HG03060 (cell line): ENCODE data around the gene MOV10.
"Not testable (repeated sequence)": the region's sequence is repeated elsewhere in the genome, so short reads cannot be mapped to it uniquely, and the experiment has no call there.

Experiments used
- ATAC-seq: cut with Tn5 transposase; IDR thresholded peaks from one replicate; pipeline ENCODE4 v1.9.1; 2021; ENCODE audit warnings: low read depth, moderate number of reproducible peaks; ENCODE audit not compliant: unreplicated experiment

MOV10 gene

DNA sequence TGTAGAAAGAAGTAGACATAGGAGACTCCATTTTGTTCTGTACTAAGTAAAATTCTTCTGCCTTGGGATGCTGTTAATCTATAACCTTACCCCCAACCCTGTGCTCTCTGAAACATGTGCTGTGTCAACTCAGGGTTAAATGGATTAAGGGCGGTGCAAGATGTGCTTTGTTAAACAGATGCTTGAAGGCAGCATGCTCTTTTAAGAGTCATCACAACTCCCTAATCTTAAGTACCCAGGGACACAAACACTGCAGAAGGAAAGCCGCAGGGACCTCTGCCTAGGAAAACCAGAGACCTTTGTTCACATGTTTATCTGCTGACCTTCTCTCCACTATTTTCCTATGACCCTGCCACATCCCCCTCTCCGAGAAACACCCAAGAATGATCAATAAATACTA is 54.6 kb downstream of the MOV10 start:
- not testable (repeated sequence) for ATAC-seq

DNA sequence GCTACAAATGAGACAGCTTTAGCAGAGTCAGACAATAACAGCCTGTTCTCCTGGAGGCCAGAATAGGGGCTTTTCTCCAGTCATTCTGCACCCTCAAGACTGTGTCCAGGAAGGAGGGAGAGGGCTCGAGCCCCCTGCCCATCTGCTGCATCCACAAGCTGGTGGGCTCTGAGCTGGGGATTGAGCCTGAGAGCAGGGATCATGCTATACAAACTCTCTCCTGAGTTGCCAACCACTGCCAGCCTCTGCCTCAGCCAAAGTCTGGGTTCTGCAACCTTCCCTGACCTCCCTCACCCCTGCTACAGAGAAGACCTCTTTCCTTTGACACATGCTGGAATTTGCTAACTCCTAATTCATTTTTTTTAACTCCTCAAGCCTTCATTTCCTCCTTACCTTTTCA is 55.5 kb downstream of the MOV10 start:
- ATAC-seq, result no peak

DNA sequence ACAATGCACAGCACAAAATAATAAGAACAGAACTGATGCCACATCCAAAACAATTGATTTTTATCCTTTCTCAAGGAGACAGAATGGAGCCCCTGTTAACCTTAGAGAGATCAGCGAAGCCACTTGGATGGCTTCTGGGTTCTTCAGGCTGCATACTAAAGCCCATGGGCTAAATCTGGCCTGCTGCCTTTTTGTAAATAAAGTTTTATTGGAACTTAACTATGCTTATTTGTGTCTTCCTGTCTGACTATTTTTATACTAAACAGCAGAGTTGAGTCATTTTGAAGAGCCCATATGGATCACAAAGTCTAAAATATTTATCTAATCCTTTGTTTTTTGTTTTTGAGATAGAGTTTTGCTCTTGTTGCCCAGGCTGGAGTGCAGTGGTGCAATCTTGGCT is 57.0 kb downstream of the MOV10 start:
- ATAC-seq, result no peak

DNA sequence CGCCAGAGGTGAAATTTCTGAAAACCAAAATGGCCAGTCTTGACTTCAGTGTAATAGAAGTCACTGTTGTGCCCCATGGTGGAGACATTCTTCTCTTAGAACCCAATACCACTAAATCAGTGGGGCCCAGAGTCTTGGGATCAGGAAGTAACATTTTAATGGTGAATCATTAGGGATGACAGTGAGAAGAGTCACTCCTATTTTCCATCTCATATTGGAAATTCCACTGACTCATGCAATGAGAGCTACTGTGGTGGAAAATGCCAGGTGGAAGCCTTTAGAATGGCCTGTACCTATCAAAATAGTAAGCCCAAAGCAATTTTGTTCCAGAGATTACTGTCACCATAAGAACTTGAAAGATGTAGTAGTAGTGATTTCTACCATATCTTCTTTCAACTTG is 61.3 kb downstream of the MOV10 start:
- no peak for ATAC-seq

DNA sequence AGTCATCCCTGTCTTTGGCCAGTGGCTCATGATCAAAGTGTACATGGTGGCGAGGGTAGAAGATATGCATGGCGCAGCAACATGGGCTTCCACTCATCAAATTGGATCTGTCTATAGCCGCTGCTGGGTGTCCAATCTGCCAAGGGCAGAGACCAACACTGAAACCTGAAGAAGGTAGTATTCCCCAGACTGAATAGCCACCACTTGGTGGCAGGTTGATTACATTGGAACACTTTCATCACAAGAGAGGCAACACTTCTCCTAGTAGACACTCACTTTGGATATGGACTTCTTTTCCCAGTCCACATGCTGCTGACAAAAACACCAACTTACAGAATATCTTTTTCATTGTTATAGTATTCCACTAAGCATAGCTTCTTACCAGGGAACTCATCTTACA is 63.1 kb downstream of the MOV10 start:
- ATAC-seq, result no peak

DNA sequence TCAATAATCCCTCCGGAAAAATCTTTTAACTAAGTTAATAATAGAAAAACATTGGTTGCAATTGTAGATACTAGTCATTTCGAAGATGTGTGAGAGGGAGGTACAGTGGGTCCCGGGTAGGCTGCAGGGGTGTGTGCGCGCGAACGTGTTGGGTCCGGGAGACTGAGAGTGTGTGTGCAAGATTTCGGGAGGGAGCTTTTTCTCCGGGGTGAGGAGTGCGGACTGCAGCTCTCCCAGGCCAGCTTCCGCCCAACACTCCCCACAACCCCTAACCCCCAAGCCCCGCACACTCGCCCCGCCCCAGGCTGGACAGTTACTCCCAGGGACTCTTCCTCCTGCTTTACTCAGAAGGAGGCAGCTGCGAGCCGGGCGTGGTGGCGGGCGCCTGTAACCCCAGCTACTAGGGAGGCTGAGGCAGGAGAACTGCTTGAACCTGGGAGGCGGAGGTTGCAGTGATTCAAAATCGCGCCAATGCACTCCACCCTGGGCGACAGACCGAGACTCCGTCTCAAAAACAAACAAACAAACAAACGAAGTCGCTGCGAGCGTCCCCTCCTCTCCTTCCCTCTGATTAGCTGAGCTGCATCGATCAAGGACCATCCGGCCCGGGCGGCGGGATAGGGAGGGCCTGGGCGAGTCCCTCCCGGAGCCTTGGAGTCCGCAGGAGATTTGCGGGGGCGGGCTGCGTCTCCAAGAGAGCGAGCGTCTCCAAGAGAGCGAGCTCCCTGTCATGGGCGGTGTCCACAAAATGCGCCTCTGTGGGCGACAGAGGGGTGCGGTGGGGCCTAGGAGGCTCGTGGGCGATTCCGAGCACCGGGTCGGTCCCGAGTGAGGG is 68.9 kb downstream of the MOV10 start:
- ATAC-seq, result no peak

DNA sequence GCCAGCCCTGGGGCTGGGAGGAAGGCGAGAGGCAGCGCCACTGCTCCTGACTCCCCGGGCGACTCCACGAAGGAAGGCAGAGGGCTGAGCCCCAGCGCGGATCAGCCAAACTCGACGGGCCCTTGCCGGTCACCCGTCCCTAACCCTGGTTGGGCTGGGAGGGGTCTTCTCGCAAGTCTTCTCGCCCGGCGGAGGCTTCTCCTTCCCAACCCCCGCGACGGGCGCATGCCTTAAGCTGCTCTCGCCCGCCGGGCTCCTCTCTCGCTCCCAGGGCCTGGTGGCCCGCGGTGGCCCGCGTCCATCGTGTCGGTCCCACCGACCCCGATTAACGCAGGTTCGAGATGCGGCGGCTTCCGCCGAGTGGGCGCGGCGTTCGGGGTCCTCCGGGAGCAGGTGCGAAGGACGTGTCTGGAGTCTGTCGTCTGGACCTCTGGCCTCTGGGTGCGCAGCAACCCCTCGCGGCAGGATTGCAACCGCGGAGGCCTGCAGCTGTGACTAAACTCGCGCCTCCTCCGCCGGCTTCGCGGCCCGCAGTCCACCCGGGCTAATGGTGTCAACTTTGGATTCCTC is 69.6 kb downstream of the MOV10 start:
- ATAC-seq, result no peak

DNA sequence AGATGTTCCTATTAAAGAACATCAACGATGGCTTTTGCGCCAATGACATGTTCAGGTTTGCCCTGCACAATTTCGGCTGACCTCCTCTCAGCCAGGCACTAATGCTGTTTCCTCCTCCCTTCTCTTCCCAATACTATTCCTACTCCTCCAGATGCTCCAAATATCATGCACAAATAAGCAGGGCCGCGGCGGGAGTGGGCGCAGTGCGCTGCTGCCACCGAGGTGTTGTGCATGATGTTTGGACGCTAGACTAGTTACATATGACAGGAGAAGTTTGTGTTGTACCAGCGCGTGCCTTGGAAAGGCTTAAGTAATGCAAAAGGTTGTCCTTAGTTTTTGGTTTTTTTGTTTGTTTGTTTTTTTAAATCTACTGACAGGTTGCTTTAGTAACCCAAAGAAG is 73.9 kb downstream of the MOV10 start:
- ATAC-seq, result no peak
